Neuronal stem cell (in vitro differentiated cells): Measurements from ENCODE around the gene OSTM1.
"Not testable (repeated sequence)": the region's sequence is repeated elsewhere in the genome, so short reads cannot be mapped to it uniquely, and the experiment has no call there.

Experiments
- DNase-seq: peaks from one replicate; pipeline ENCODE4 v3.0.0-alpha.2; 2013; ENCODE audit warnings: low spot score
- H2AFZ ChIP-seq: one replicate; pipeline ENCODE4 v1.6.1; 2013; ENCODE audit warnings: mild to moderate bottlenecking, low read length, inconsistent platforms
- H2AK5ac ChIP-seq: 2 replicates; pipeline ENCODE4 v1.6.1; 2013; ENCODE audit warnings: low read depth, mild to moderate bottlenecking, inconsistent platforms, low read length, moderate library complexity, mixed read lengths
- H2BK120ac ChIP-seq: 2 replicates; pipeline ENCODE4 v1.6.1; 2013; ENCODE audit warnings: low read depth, mild to moderate bottlenecking, inconsistent platforms, low read length, moderate library complexity, mixed read lengths
- H2BK12ac ChIP-seq: one replicate; pipeline ENCODE4 v1.6.1; 2013; ENCODE audit warnings: low read length, inconsistent platforms
- H2BK15ac ChIP-seq: 2 replicates; pipeline ENCODE4 v1.6.1; 2013; ENCODE audit warnings: mild to moderate bottlenecking, low read length, inconsistent platforms, mixed read lengths
- H2BK5ac ChIP-seq: one replicate; pipeline ENCODE4 v1.6.1; 2013; ENCODE audit warnings: inconsistent platforms, mild to moderate bottlenecking, low read length, moderate library complexity
- H3K14ac ChIP-seq: one replicate; pipeline ENCODE4 v1.6.1; 2013; ENCODE audit warnings: low read length, inconsistent platforms
- H3K18ac ChIP-seq: 2 replicates; pipeline ENCODE4 v1.6.1; 2013; ENCODE audit warnings: low read length, inconsistent platforms
- H3K23ac ChIP-seq: 2 replicates; pipeline ENCODE4 v1.6.1; 2013; ENCODE audit warnings: low read depth, mild to moderate bottlenecking, mixed read lengths, low read length, inconsistent platforms; ENCODE audit not compliant: poor library complexity
- H3K27ac ChIP-seq: replicated peaks from 3 replicates; pipeline ENCODE4 v1.5.1; 2013; ENCODE audit warnings: low read length, inconsistent platforms
- H3K27me3 ChIP-seq, 3 experiments: 2 replicates each; pipeline ENCODE4 v1.6.1; 2013; ENCODE audit warnings: low read length in 3 of 3, mild to moderate bottlenecking in 2 of 3, inconsistent platforms in 1 of 3, low read depth in 1 of 3, mixed read lengths in 1 of 3, moderate library complexity in 1 of 3; ENCODE audit not compliant: control insufficient read depth in 3 of 3, insufficient read depth in 3 of 3
- H3K36me3 ChIP-seq, 2 donors: replicated peaks in 1 of 2; 2 replicates each; pipeline ENCODE4 v1.6.1; 2013; ENCODE audit warnings: low read length in 2 of 2; ENCODE audit not compliant: control insufficient read depth in 2 of 2, insufficient read depth in 2 of 2
- H3K4ac ChIP-seq: 2 replicates; pipeline ENCODE4 v1.6.1; 2013; ENCODE audit warnings: inconsistent platforms, mild to moderate bottlenecking, low read length, moderate library complexity
- H3K4me1 ChIP-seq, 2 donors: 1 replicate in 1 of 2; 2 replicates in 1 of 2; pipeline ENCODE4 v1.6.1; 2013; ENCODE audit warnings: low read length in 2 of 2, low read depth in 1 of 2; ENCODE audit not compliant: control insufficient read depth in 2 of 2, insufficient read depth in 1 of 2
- H3K4me2 ChIP-seq: one replicate; pipeline ENCODE4 v1.6.1; 2013; ENCODE audit warnings: mild to moderate bottlenecking, low read length, inconsistent platforms; ENCODE audit not compliant: insufficient read depth, poor library complexity, severe bottlenecking
- H3K4me3 ChIP-seq, 2 donors: 2 replicates each; pipeline ENCODE4 v1.5.1; 2013; ENCODE audit warnings: low read length in 2 of 2, mild to moderate bottlenecking in 2 of 2, inconsistent platforms in 1 of 2, moderate library complexity in 1 of 2
- H3K79me1 ChIP-seq: one replicate; pipeline ENCODE4 v1.6.1; 2013; ENCODE audit warnings: low read depth, mild to moderate bottlenecking, inconsistent platforms, low read length, moderate library complexity
- H3K9ac ChIP-seq: one replicate; pipeline ENCODE4 v1.6.1; 2013; ENCODE audit warnings: mild to moderate bottlenecking, low read depth, low read length, inconsistent platforms; ENCODE audit not compliant: poor library complexity
- H3K9me3 ChIP-seq, 2 donors: replicated peaks in 1 of 2; 2 replicates each; pipeline versions ENCODE3 to v1.6.1; 2013; ENCODE audit warnings: low read length in 2 of 2, mild to moderate bottlenecking in 2 of 2, inconsistent platforms in 1 of 2, low read depth in 1 of 2, mixed read lengths in 1 of 2, moderate library complexity in 1 of 2; ENCODE audit not compliant: control insufficient read depth in 2 of 2, insufficient read depth in 1 of 2
- H4K8ac ChIP-seq: one replicate; pipeline ENCODE4 v1.6.1; 2013; ENCODE audit warnings: low read depth, mild to moderate bottlenecking, inconsistent platforms, low read length, moderate library complexity
- H4K91ac ChIP-seq: one replicate; pipeline ENCODE4 v1.6.1; 2013; ENCODE audit warnings: low read length, low read depth, mild to moderate bottlenecking, inconsistent platforms; ENCODE audit not compliant: poor library complexity
- WGBS, 2 donors: extraction: QIAGEN DNeasy Blood & Tissue Kit; methylation state at CpG; one replicate each; pipeline ENCODE4 v1.1.7; 2013; ENCODE audit warnings: missing lambda C conversion rate in 2 of 2, mixed read lengths in 1 of 2; ENCODE audit not compliant: insufficient read length in 2 of 2, insufficient replicate concordance in 1 of 2; ENCODE audit errors: extremely low coverage in 2 of 2; 5-methylcytosine and 5-hydroxymethylcytosine counted together

The OSTM1 gene

DNA sequence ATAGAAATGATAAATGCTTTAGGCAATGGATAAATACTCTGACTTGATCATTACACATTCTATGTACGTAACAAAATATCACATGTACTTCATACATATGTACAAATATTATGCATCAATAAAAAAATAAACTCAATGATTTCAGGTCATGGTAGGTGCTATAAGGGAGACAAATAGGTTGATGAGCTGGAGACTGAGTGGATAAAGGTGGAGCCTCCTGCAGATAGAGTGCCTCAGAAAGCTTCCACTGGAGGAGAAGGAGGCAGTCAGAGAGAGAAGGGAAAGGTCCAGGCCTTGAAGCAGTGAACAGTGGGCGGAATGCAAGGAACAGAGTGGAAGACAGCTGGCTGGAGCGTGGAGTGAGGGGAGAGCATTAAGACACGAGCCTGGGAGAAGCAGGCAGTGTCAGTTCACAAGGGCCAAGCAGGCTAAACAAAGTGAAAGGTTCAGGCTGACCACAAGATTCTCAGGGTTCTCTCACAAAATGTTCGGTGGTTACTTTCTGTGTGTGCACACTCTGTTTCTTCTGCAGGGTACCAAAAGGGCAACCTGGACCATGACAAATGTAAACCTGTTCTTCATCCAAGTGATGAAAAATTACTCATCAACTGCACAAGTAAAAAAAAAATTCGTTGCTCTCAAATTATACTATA, 60.6 kb downstream of the OSTM1 start:
- H3K4me2 ChIP-seq, result no peak overlapping the region
- H3K4me3 ChIP-seq, result no peak overlapping the region
- H3K4me1 ChIP-seq, result no peaks in the 10 kb centered on the region
- H2BK5ac ChIP-seq, result no peak overlapping the region
- DNase-seq, result no peak
- H3K79me1 ChIP-seq, result no peaks in the 10 kb centered on the region
- no peak overlapping the region for H2BK120ac ChIP-seq
- peaks cover 0 to 3% of the 10 kb centered on the region in 2 donors for H3K9me3 ChIP-seq
- H3K36me3 ChIP-seq, result no peaks in the 10 kb centered on the region
- no peak overlapping the region for H2AFZ ChIP-seq
- H2AK5ac ChIP-seq, result no peak overlapping the region
- H3K18ac ChIP-seq, result peak overlapping the region; percentile 71
- H4K91ac ChIP-seq, result no peak overlapping the region
- H3K4ac ChIP-seq, result no peak overlapping the region
- no peak overlapping the region for H3K9ac ChIP-seq
- no CpG with 5 or more reads among the region's 6 CpGs for WGBS, 2 donors
- peak overlapping the region; percentile 65 for H3K23ac ChIP-seq
- H3K14ac ChIP-seq, result no peak overlapping the region
- no peak overlapping the region for H2BK12ac ChIP-seq
- H2BK15ac ChIP-seq, result no peak overlapping the region
- no peak overlapping the region for H3K27ac ChIP-seq
- no peaks in the 10 kb centered on the region for H3K27me3 ChIP-seq
- H4K8ac ChIP-seq, result no peak overlapping the region

- Histone ChIP-seq H3K4me1 (no peaks in the 10 kb centered on the region), H3K36me3 (no peaks in the 10 kb centered on the region), H3K14ac (no peak overlapping the region), H3K79me1 (no peaks in the 10 kb centered on the region), H3K18ac (no peak overlapping the region), H2BK5ac (no peak overlapping the region), H3K9ac (no peak overlapping the region), H3K4ac (no peak overlapping the region), H3K27ac (no peak overlapping the region), H3K9me3 (peaks cover 0 to 4% of the 10 kb centered on the region in 2 donors), H4K91ac (no peak overlapping the region), H2BK12ac (no peak overlapping the region), H2BK120ac (no peak overlapping the region), H3K4me3 (no peak overlapping the region), H2AFZ (no peak overlapping the region), H3K23ac (no peak overlapping the region), H3K4me2 (no peak overlapping the region), H4K8ac (no peak overlapping the region), H2AK5ac (no peak overlapping the region), H3K27me3 (no peaks in the 10 kb centered on the region), H2BK15ac (no peak overlapping the region)
- DNase-seq, result no peak
Observed at GRCh38 chr6:108009894-108010293, 64.6 kb downstream of the OSTM1 start.

DNA sequence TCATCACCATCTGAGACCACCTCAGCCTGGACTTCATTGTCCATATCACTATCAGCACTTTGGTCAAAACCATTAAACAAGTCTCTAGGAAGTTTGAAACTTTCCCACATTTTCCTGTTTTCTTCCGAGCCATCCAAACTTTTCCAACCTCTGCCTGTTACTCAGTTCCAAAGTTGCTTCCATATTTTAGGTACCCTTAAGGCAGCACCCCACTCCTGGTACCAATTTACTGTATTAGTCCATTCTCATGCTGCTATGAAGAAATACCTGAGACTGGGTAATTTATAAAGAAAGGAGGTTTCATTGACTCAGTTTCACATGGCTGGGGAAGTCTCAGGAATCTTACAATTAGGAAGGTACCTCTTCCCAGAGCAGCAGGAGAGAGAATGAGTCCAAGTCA, 65.3 kb downstream of the OSTM1 start:
- no CpG with 5 or more reads among the region's 1 CpG for WGBS, 2 donors
- H4K8ac ChIP-seq, H4K91ac ChIP-seq, H3K9ac ChIP-seq, H2BK5ac ChIP-seq, H2BK15ac ChIP-seq, H3K27ac ChIP-seq, H2BK120ac ChIP-seq, H3K9me3 ChIP-seq, H3K4me1 ChIP-seq, H3K23ac ChIP-seq, H3K79me1 ChIP-seq, H3K4ac ChIP-seq, H3K4me3 ChIP-seq, H3K4me2 ChIP-seq, H3K18ac ChIP-seq, H2AFZ ChIP-seq, H2AK5ac ChIP-seq, H2BK12ac ChIP-seq, H3K14ac ChIP-seq, H3K36me3 ChIP-seq, H3K27me3 ChIP-seq, DNase-seq: not testable (repeated sequence)

GRCh38 chr6:108008363-108008762, 66.2 kb downstream of the OSTM1 start:
- H2AFZ ChIP-seq, result no peak overlapping the region
- H4K8ac ChIP-seq, result no peak overlapping the region
- H3K4ac ChIP-seq, result no peak overlapping the region
- H3K4me2 ChIP-seq, result no peak overlapping the region
- no peak overlapping the region for H3K9ac ChIP-seq
- H3K4me3 ChIP-seq, result no peak overlapping the region
- no peak overlapping the region for H2BK12ac ChIP-seq
- H2BK5ac ChIP-seq, result no peak overlapping the region
- no peak overlapping the region for H3K27ac ChIP-seq
- no peak for DNase-seq
- H3K4me1 ChIP-seq, result no peaks in the 10 kb centered on the region
- H3K14ac ChIP-seq, result no peak overlapping the region
- no peak overlapping the region for H2AK5ac ChIP-seq
- no peak overlapping the region for H3K23ac ChIP-seq
- peaks cover 0 to 1% of the 10 kb centered on the region in 2 donors for H3K9me3 ChIP-seq
- no peaks in the 10 kb centered on the region for H3K36me3 ChIP-seq
- H3K79me1 ChIP-seq, result no peaks in the 10 kb centered on the region
- no peak overlapping the region for H4K91ac ChIP-seq
- H2BK15ac ChIP-seq, result no peak overlapping the region
- no CpG with 5 or more reads among the region's 1 CpG for WGBS, 2 donors
- no peak overlapping the region for H3K18ac ChIP-seq
- H2BK120ac ChIP-seq, result no peak overlapping the region
- H3K27me3 ChIP-seq, result no peaks in the 10 kb centered on the region
